Measurements from ENCODE around the gene CHSY3.

- TF ChIP-seq EGR1 (IDR thresholded peaks at IDR 0.05) (no peak), REST (IDR thresholded peaks at IDR 0.05; ENCODE audit: low read depth) (no peak), TEAD4 (IDR thresholded peaks at IDR 0.05) (no peak)
Measured at GRCh38 chr5:129945774-129946270, 41.6 kb downstream of the CHSY3 start.

Data from Ishikawa (cell line).